Measurements from ENCODE around the gene TBX1. TPM values are rescaled to one million over a fixed set of nuclear protein-coding genes. Genes with fewer than 3 reads are reported as not detected.

TBX1 gene
- total and polyA plus RNA-seq, 10 of the 15 experiments (the other 5 are each of a cell fraction or from before 2014, with no cell fraction given) = not detected

DNA sequence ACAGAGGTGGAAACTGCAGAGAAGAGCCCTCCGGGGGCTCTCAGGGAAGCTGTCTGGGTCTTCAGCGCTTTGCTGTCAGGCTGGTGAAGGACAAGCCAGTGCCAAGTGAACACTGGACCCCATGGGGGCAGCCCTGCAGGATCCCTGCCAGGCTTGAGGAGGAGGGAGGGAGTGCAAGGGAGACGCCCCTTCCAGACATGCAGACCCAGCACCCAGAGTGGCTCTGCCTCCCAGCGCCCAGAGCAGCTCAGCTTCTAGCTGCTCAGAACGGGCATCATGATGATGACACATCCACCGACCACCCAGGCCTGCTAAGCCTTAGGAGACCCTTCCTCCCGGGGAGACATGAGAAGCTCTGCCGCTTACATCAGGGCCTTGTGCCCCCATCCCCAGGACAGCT, 39.7 kb downstream of the TBX1 start:
- in situ Hi-C loops (cut with MboI) (no loop called here), intact Hi-C loops (cut with micrococcal nuclease; ENCODE audit: unreplicated experiment) (no loop called here)
- ATAC-seq (no peak), DNase-seq (ENCODE audit: low read depth, low spot score) (no peak), FAIRE-seq (no peak)
- Histone ChIP-seq H4K20me1 (ENCODE audit: control insufficient read depth, insufficient read depth) (no peaks in the 10 kb centered on the region), H3K79me2 (ENCODE audit: control insufficient read depth, insufficient read depth, low read length) (no peaks in the 10 kb centered on the region), H2AFZ (ENCODE audit: control insufficient read depth, low read depth, low read length) (no peak overlapping the region), H3K27ac (ENCODE audit: control insufficient read depth, insufficient read depth) (no peak overlapping the region), H3K4me2 (ENCODE audit: control insufficient read depth, insufficient read depth) (no peak overlapping the region), H3K9ac (ENCODE audit: control insufficient read depth, insufficient read depth, low read length) (no peak overlapping the region), H3K4me3 (no peak overlapping the region), H3K27me3 (replicated peaks in 1 of 2; ENCODE audit: control insufficient read depth in 2 of 2, insufficient read depth in 2 of 2, low read length in 1 of 2) (no peaks in the 10 kb centered on the region), H3K36me3 (ENCODE audit: control insufficient read depth in 2 of 2, insufficient read depth in 2 of 2, low read length in 1 of 2) (no peaks in the 10 kb centered on the region), H3K9me3 (replicated peaks; ENCODE audit: control insufficient read depth, insufficient read depth, low read length) (no peaks in the 10 kb centered on the region), H3K4me1 (ENCODE audit: control insufficient read depth, insufficient read depth, low read length) (no peaks in the 10 kb centered on the region)
- CTCF ChIA-PET = no interaction called here
- RAD21 ChIA-PET (ENCODE audit: unreplicated experiment) = no interaction called here
- TF ChIP-seq, protein P1, sequence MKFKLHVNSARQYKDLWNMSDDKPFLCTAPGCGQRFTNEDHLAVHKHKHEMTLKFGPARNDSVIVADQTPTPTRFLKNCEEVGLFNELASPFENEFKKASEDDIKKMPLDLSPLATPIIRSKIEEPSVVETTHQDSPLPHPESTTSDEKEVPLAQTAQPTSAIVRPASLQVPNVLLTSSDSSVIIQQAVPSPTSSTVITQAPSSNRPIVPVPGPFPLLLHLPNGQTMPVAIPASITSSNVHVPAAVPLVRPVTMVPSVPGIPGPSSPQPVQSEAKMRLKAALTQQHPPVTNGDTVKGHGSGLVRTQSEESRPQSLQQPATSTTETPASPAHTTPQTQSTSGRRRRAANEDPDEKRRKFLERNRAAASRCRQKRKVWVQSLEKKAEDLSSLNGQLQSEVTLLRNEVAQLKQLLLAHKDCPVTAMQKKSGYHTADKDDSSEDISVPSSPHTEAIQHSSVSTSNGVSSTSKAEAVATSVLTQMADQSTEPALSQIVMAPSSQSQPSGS (IDR thresholded peaks at IDR 0.05; ENCODE audit: low read length) = no peak
- no peak for TF ChIP-seq SRF (IDR thresholded peaks at IDR 0.05; ENCODE audit: low read depth in 2 of 2, low read length in 2 of 2)
- TF ChIP-seq, protein P2, sequence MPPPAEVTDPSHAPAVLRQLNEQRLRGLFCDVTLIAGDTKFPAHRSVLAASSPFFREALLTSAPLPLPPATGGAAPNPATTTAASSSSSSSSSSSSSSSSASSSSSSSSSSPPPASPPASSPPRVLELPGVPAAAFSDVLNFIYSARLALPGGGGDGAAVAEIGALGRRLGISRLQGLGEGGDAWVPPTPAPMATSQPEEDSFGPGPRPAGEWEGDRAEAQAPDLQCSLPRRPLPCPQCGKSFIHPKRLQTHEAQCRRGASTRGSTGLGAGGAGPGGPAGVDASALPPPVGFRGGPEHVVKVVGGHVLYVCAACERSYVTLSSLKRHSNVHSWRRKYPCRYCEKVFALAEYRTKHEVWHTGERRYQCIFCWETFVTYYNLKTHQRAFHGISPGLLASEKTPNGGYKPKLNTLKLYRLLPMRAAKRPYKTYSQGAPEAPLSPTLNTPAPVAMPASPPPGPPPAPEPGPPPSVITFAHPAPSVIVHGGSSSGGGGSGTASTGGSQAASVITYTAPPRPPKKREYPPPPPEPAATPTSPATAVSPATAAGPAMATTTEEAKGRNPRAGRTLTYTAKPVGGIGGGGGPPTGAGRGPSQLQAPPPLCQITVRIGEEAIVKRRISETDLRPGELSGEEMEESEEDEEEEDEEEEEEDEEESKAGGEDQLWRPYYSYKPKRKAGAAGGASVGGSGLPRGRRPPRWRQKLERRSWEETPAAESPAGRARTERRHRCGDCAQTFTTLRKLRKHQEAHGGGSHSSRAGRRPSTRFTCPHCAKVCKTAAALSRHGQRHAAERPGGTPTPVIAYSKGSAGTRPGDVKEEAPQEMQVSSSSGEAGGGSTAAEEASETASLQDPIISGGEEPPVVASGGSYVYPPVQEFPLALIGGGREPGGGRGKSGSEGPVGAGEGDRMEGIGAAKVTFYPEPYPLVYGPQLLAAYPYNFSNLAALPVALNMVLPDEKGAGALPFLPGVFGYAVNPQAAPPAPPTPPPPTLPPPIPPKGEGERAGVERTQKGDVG (CRISPR knock-in tag; IDR thresholded peaks at IDR 0.05) = no peak
- TF ChIP-seq, protein P3, sequence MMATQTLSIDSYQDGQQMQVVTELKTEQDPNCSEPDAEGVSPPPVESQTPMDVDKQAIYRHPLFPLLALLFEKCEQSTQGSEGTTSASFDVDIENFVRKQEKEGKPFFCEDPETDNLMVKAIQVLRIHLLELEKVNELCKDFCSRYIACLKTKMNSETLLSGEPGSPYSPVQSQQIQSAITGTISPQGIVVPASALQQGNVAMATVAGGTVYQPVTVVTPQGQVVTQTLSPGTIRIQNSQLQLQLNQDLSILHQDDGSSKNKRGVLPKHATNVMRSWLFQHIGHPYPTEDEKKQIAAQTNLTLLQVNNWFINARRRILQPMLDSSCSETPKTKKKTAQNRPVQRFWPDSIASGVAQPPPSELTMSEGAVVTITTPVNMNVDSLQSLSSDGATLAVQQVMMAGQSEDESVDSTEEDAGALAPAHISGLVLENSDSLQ (IDR thresholded peaks at IDR 0.05) = no peak
- no peak for TF ChIP-seq ZNF24 (IDR thresholded peaks at IDR 0.05)
- TF ChIP-seq SPI1 (IDR thresholded peaks at IDR 0.05; ENCODE audit: borderline replicate concordance, insufficient read depth, low read depth, low read length) = no peak
- no peak for TF ChIP-seq GATAD2B (conservative IDR thresholded peaks at IDR 0.05; ENCODE audit: low read depth)
- no peak for TF ChIP-seq PML (IDR thresholded peaks at IDR 0.05; ENCODE audit: low read length)
- no TSS peak for BruUV-seq (replicated peaks)
- SMC1A ChIA-PET (ENCODE audit: uncharacterized antibody, unreplicated experiment) = no interaction called here
- POLR2A ChIA-PET = no interaction called here
- WGBS (ENCODE audit: insufficient coverage, insufficient replicate concordance, low lambda C conversion rate, missing lambda C conversion rate) = 87% methylated on average over 8 of the region's 8 CpGs
